Lower lobe of right lung (tissue), 2 donors: Measurements from ENCODE around the gene DYSF. TPM values are rescaled to one million over a fixed set of nuclear protein-coding genes. Genes with fewer than 3 reads are reported as not detected.

Source experiments
- ATAC-seq, 2 donors: fragments of 200-7000 bp; cut with Tn5 transposase; one replicate each; pipeline ENCODE4 v1.9.1; 2020 to 2022; ENCODE audit warnings: mild to moderate bottlenecking in 2 of 2, moderate library complexity in 2 of 2
- DNase-seq: peaks from one replicate; pipeline ENCODE4 v3.0.0-alpha.2; 2020
- H3K27ac ChIP-seq: fragments of 200-600 bp; one replicate; pipeline ENCODE4 v1.8.0; 2022
- H3K27me3 ChIP-seq: fragments of 200-600 bp; one replicate; pipeline ENCODE4 v1.8.0; 2022; ENCODE audit warnings: low read depth
- H3K36me3 ChIP-seq: fragments of 200-600 bp; one replicate; pipeline ENCODE4 v1.8.0; 2022; ENCODE audit warnings: mild to moderate bottlenecking
- H3K4me1 ChIP-seq: fragments of 200-600 bp; one replicate; pipeline ENCODE4 v1.8.0; 2022
- H3K4me3 ChIP-seq: fragments of 200-600 bp; one replicate; pipeline ENCODE4 v1.8.0; 2022; ENCODE audit warnings: mild to moderate bottlenecking
- H3K9me3 ChIP-seq: fragments of 200-600 bp; one replicate; pipeline ENCODE4 v1.8.0; 2022
- CTCF ChIP-seq: fragments of 200-600 bp; IDR thresholded peaks from one replicate; pipeline ENCODE4 v1.8.0; 2022; ENCODE audit warnings: antibody characterized with exemption, mild to moderate bottlenecking
- intact Hi-C: fragments of 100-400 bp; cut with DNase I; formaldehyde crosslinking; loops from one replicate; pipeline ENCODE4 v1.11.0; 2022
- total RNA-seq: library from RNA; stranded (reverse); fragmentation: NEBNext Ultra II Directional; extraction: Animal tissue kit (Norgen Biotek cat#: 25700); gene quantifications from one replicate; pipeline ENCODE4 v1.2.1, GENCODE V29; 2021
- donor health status: DM: no; HTN: yes; CAD: no; lungs with severe emphysema.

DYSF gene
- total RNA-seq, 1 donor from 2014 or later = 41.2 TPM

GRCh38 chr2:71702971-71703898, 249.9 kb downstream of the DYSF start:
- H3K27ac ChIP-seq = no peak overlapping the region
- H3K9me3 ChIP-seq = no peaks in the 10 kb centered on the region
- ATAC-seq (no peak), DNase-seq (no peak)
- H3K27me3 ChIP-seq = no peaks in the 10 kb centered on the region
- no peaks in the 10 kb centered on the region for H3K4me1 ChIP-seq
- no peak overlapping the region for H3K4me3 ChIP-seq
- no peaks in the 10 kb centered on the region for H3K36me3 ChIP-seq
- intact Hi-C loops = no loop called here
- no peak for TF ChIP-seq CTCF

DNA sequence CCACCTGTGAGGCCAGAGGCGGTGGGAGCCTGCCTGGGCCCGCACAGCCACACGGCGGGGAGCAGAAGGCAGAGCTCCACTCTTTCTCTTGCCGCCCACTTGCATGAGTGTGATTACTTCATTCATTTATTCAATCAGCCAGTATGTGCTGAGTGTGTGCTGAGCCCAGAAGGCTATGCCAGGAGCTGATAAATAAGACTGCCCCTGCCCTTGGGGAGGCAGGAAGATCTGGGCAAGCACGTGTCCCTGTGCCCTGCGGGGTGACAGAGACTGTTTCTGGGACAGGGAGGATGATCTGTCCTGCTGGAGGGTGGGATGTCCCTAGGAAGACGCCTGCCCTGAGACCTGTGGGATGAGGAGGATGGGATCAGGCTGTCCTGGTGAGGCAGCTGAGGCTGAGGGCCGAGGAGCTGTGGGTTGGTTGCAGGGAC, 250.8 kb downstream of the DYSF start:
- TF ChIP-seq CTCF = no peak
- intact Hi-C loops = no loop called here
- no peak for ATAC-seq

DNA sequence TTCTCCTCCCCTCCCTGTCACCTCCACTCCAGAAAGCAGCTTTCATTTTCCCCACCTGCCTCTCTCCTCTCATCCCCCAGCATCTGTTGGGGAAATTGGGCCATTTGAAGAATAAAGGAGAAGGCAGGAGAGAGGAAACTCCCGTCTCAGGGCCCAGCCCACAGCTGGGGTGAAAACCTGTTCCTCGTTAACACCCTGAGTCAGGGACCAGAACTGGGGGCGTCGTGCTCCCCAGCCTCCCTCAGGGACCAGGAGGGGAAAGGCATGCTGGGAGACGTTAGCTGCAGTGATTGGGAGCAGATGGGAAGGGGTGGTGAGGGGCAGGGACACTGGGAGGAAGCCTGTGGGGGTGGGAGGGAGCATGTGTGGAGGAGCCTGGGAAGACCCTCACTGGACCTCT, 251.3 kb downstream of the DYSF start:
- Histone ChIP-seq H3K4me1 (no peaks in the 10 kb centered on the region), H3K27me3 (no peaks in the 10 kb centered on the region), H3K4me3 (no peak overlapping the region), H3K27ac (no peak overlapping the region), H3K36me3 (no peaks in the 10 kb centered on the region), H3K9me3 (no peaks in the 10 kb centered on the region)
- DNase-seq (no peak), ATAC-seq (no peak)
- no peak for TF ChIP-seq CTCF
- intact Hi-C loops = no loop called here

More for the DNA sequence above, 250.8 kb downstream of the DYSF start:
- H3K9me3 ChIP-seq = no peaks in the 10 kb centered on the region
- no peak overlapping the region for H3K4me3 ChIP-seq
- DNase-seq = no peak
- H3K4me1 ChIP-seq = no peaks in the 10 kb centered on the region
- H3K27me3 ChIP-seq = no peaks in the 10 kb centered on the region
- H3K36me3 ChIP-seq = no peaks in the 10 kb centered on the region
- no peak overlapping the region for H3K27ac ChIP-seq

GRCh38 chr2:71705171-71705960, 252.0 kb downstream of the DYSF start:
- intact Hi-C loops = no loop called here
- DNase-seq = no peak
- TF ChIP-seq CTCF = no peak
- no peak overlapping the region for H3K4me3 ChIP-seq
- H3K27me3 ChIP-seq = no peaks in the 10 kb centered on the region
- H3K9me3 ChIP-seq = no peaks in the 10 kb centered on the region
- H3K27ac ChIP-seq = no peak overlapping the region
- H3K4me1 ChIP-seq = no peaks in the 10 kb centered on the region
- no peaks in the 10 kb centered on the region for H3K36me3 ChIP-seq
- no peak for ATAC-seq

DNA sequence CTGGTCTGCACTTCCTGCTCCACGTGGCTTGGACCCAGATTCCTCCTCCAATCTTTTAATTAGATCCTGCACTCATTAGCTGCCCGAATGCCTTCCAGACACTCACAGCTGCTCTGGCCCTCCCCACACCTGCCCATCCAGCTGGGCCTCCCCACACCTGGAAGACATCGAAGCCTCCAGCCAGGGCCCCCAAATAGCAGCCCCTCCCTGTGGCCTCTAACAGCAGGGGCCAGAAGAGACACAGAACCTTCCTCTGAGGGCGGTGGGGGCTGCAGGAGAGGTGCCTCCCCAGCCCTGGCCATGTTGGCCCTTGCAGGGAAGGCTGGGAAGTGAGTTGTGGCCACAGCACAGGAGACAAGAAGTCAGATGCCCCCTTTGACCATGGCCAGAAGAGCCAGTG, 252.8 kb downstream of the DYSF start:
- no peaks in the 10 kb centered on the region for H3K36me3 ChIP-seq
- H3K27me3 ChIP-seq = no peaks in the 10 kb centered on the region
- H3K27ac ChIP-seq = no peak overlapping the region
- H3K9me3 ChIP-seq = no peaks in the 10 kb centered on the region
- ATAC-seq (no peak), DNase-seq (no peak)
- intact Hi-C loops = no loop called here
- H3K4me1 ChIP-seq = no peaks in the 10 kb centered on the region
- TF ChIP-seq CTCF = no peak
- H3K4me3 ChIP-seq = no peak overlapping the region
